IMR-90 (cell line): Measurements from ENCODE around the gene PAK6. TPM values are rescaled to one million over a fixed set of nuclear protein-coding genes. Genes with fewer than 3 reads are reported as not detected.

ENCODE experiments used
- ATAC-seq: fragments of 200-7000 bp; cut with Tn5 transposase; 2 replicates; pipeline ENCODE4 v1.9.1; 2020; ENCODE audit warnings: low read depth, mild to moderate bottlenecking, moderate library complexity
- BruUV-seq: library from RNA; stranded (reverse); fragments of 400-500 nt; replicated peaks from 2 replicates; lab custom pipeline; 2021; lab: Mats Ljungman, UMichigan
- CTCF ChIA-PET: fragments of 300-600 bp; formaldehyde crosslinking; extraction: SDS; loops from one replicate; lab custom pipeline; 2021; ENCODE audit warnings: antibody characterized with exemption; lab: Yijun Ruan, JAX
- POLR2A ChIA-PET: fragments of 300-600 bp; sonication (Branson Sonifier 250); formaldehyde crosslinking; loops from one replicate; lab custom pipeline; 2022; ENCODE audit warnings: antibody characterized with exemption; ENCODE audit not compliant: unreplicated experiment; lab: Charles Lee
- DNase-seq: peaks from one replicate; pipeline ENCODE4 v3.0.0; 2013
- H2AFZ ChIP-seq: replicated peaks from 2 replicates; pipeline ENCODE3; 2013; ENCODE audit warnings: low read length, mild to moderate bottlenecking; ENCODE audit not compliant: poor library complexity
- H2AK5ac ChIP-seq: 2 replicates; pipeline ENCODE4 v1.6.1; 2013; ENCODE audit warnings: low read depth, low read length, inconsistent platforms
- H2AK9ac ChIP-seq: replicated peaks from 2 replicates; pipeline ENCODE3; 2013; ENCODE audit warnings: mild to moderate bottlenecking, low read depth, low read length, moderate library complexity; ENCODE audit not compliant: poor library complexity
- H2BK120ac ChIP-seq: 2 replicates; pipeline ENCODE4 v1.6.1; 2013; ENCODE audit warnings: low read depth, low read length, inconsistent platforms
- H2BK15ac ChIP-seq: 3 replicates; pipeline ENCODE4 v1.6.1; 2013; ENCODE audit warnings: low read depth, low read length, inconsistent platforms
- H2BK20ac ChIP-seq: 2 replicates; pipeline ENCODE4 v1.6.1; 2013; ENCODE audit warnings: low read depth, mild to moderate bottlenecking, inconsistent platforms, low read length, moderate library complexity
- H2BK5ac ChIP-seq: 2 replicates; pipeline ENCODE4 v1.6.1; 2013; ENCODE audit warnings: mild to moderate bottlenecking, low read depth, low read length, inconsistent platforms; ENCODE audit not compliant: poor library complexity, severe bottlenecking
- H3K14ac ChIP-seq: replicated peaks from 2 replicates; pipeline ENCODE4 v1.6.1; 2013; ENCODE audit warnings: low read depth, low read length, inconsistent platforms
- H3K18ac ChIP-seq: 2 replicates; pipeline ENCODE4 v1.6.1; 2013; ENCODE audit warnings: low read depth, low read length, control low read depth
- H3K23ac ChIP-seq: 2 replicates; pipeline ENCODE4 v1.6.1; 2013; ENCODE audit warnings: low read depth, low read length, inconsistent platforms
- H3K27ac ChIP-seq: 2 replicates; pipeline ENCODE4 v1.5.1; 2013; ENCODE audit warnings: mild to moderate bottlenecking, control low read depth, low read length; ENCODE audit not compliant: insufficient read depth
- H3K27me3 ChIP-seq: 2 replicates; pipeline ENCODE4 v1.6.1; 2013; ENCODE audit warnings: low read length; ENCODE audit not compliant: control insufficient read depth, insufficient read depth
- H3K36me3 ChIP-seq: 2 replicates; pipeline ENCODE4 v1.6.1; 2013; ENCODE audit warnings: low read length, mixed read lengths; ENCODE audit not compliant: control insufficient read depth, insufficient read depth
- H3K4ac ChIP-seq: 2 replicates; pipeline ENCODE4 v1.6.1; 2013; ENCODE audit warnings: low read depth, low read length, inconsistent platforms
- H3K4me1 ChIP-seq: 2 replicates; pipeline ENCODE4 v1.6.1; 2013; ENCODE audit warnings: low read length, mixed read lengths; ENCODE audit not compliant: control insufficient read depth, insufficient read depth
- H3K4me2 ChIP-seq: 2 replicates; pipeline ENCODE4 v1.6.1; 2013; ENCODE audit warnings: low read depth, mild to moderate bottlenecking, control low read depth, low read length, moderate library complexity
- H3K4me3 ChIP-seq: 2 replicates; pipeline ENCODE4 v1.5.1; 2013; ENCODE audit warnings: low read depth, mild to moderate bottlenecking, control low read depth, low read length, moderate library complexity; ENCODE audit not compliant: insufficient read depth
- H3K56ac ChIP-seq: 2 replicates; pipeline ENCODE4 v1.6.1; 2013; ENCODE audit warnings: low read length, inconsistent platforms; ENCODE audit not compliant: insufficient read depth; ENCODE audit errors: extremely low read depth
- H3K79me1 ChIP-seq, 2 experiments: 2 replicates each; pipeline ENCODE4 v1.6.1; 2013; ENCODE audit warnings: low read length in 2 of 2, inconsistent platforms in 1 of 2, low read depth in 1 of 2
- H3K9ac ChIP-seq: 2 replicates; pipeline ENCODE4 v1.6.1; 2013; ENCODE audit warnings: low read depth, low read length, control low read depth
- H3K9me1 ChIP-seq: 2 replicates; pipeline ENCODE4 v1.6.1; 2013; ENCODE audit warnings: low read length, inconsistent platforms; ENCODE audit not compliant: insufficient read depth
- H3K9me3 ChIP-seq: 2 replicates; pipeline ENCODE4 v1.6.1; 2013; ENCODE audit warnings: low read length; ENCODE audit not compliant: control insufficient read depth, insufficient read depth
- H4K20me1 ChIP-seq: 2 replicates; pipeline ENCODE4 v1.6.1; 2013; ENCODE audit warnings: low read length, inconsistent platforms; ENCODE audit not compliant: insufficient read depth
- H4K5ac ChIP-seq: 2 replicates; pipeline ENCODE4 v1.6.1; 2013; ENCODE audit warnings: mild to moderate bottlenecking, low read depth, low read length, control low read depth
- H4K8ac ChIP-seq, 2 experiments: 2 replicates each; pipeline ENCODE4 v1.6.1; 2013; ENCODE audit warnings: low read depth in 2 of 2, low read length in 2 of 2, control low read depth in 1 of 2, inconsistent platforms in 1 of 2
- H4K91ac ChIP-seq: 2 replicates; pipeline ENCODE4 v1.6.1; 2013; ENCODE audit warnings: low read depth, low read length, inconsistent platforms; ENCODE audit not compliant: insufficient read depth
- CHD1 ChIP-seq: IDR thresholded peaks from 2 replicates; pipeline ENCODE4 v1.6.1; 2012; ENCODE audit warnings: low read depth, low read length, improper control_type of control experiment
- FOS ChIP-seq: fragments of 150-350 bp; IDR thresholded peaks from 2 replicates; pipeline ENCODE4 v1.6.1; 2016; ENCODE audit warnings: low read depth, low read length
- MAFK ChIP-seq: IDR thresholded peaks from 2 replicates; pipeline ENCODE4 v1.6.1; 2012; ENCODE audit warnings: low read depth, low read length, improper control_type of control experiment
- MAZ ChIP-seq: IDR thresholded peaks from 2 replicates; pipeline ENCODE4 v1.6.1; 2012; ENCODE audit warnings: low read depth, mild to moderate bottlenecking, low read length, improper control_type of control experiment, moderate library complexity, borderline replicate concordance
- POLR2A ChIP-seq: IDR thresholded peaks from 2 replicates; pipeline ENCODE4 v1.6.1; 2012; ENCODE audit warnings: mild to moderate bottlenecking, low read depth, low read length
- RAD21 ChIP-seq: IDR thresholded peaks from 2 replicates; pipeline ENCODE4 v1.6.1; 2012; ENCODE audit warnings: low read length, improper control_type of control experiment
- WGBS, 2 experiments: methylation state at CpG; one replicate each; pipeline versions ENCODE4 v1.1.5 to v1.1.7; 2013; ENCODE audit warnings: missing lambda C conversion rate in 2 of 2; ENCODE audit not compliant: insufficient read length in 1 of 2; ENCODE audit errors: extremely low coverage in 2 of 2; 5-methylcytosine and 5-hydroxymethylcytosine counted together
- dilution Hi-C: fragments of 300-500 bp; cut with HindIII; formaldehyde crosslinking; loops from one replicate; pipeline ENCODE4 v1.14.3; 2018; ENCODE audit warnings: low sequenced_read_pairs; ENCODE audit not compliant: unreplicated experiment
- in situ Hi-C: fragments of 300-500 bp; cut with MboI; formaldehyde crosslinking; loops from 3 replicates; pipeline ENCODE4 v1.14.3; 2019; ENCODE audit warnings: low sequenced_read_pairs, inconsistent platforms, mixed read lengths
- intact Hi-C: fragments of 100-400 bp; cut with micrococcal nuclease; formaldehyde crosslinking; loops from 2 replicates; pipeline ENCODE4 v1.10.0; 2022
- polyA plus RNA-seq, 3 experiments: library from polyadenylated mRNA; depleted of rRNA; stranded (reverse); fragments of >200 nt; gene quantifications; 2 replicates each; pipeline ENCODE4 v1.2.3, GENCODE V29; 2012; ENCODE audit warnings: low replicate concordance in 1 of 3
- total RNA-seq: library from RNA; depleted of rRNA; stranded (reverse); fragments of >200 nt; gene quantifications from 2 replicates; pipeline ENCODE4 v1.2.3, GENCODE V29; 2012
- TF ChIP-seq, protein P1 (sequence below): conservative IDR thresholded peaks from 2 replicates; pipeline ENCODE4 v1.5.1; 2012; ENCODE audit warnings: mild to moderate bottlenecking, low read depth, low read length, improper control_type of control experiment

Gene PAK6
- total and polyA plus RNA-seq, 2 of the 4 experiments (the other 2 are of a cell fraction) = 0.21 TPM; not detected in 1

DNA sequence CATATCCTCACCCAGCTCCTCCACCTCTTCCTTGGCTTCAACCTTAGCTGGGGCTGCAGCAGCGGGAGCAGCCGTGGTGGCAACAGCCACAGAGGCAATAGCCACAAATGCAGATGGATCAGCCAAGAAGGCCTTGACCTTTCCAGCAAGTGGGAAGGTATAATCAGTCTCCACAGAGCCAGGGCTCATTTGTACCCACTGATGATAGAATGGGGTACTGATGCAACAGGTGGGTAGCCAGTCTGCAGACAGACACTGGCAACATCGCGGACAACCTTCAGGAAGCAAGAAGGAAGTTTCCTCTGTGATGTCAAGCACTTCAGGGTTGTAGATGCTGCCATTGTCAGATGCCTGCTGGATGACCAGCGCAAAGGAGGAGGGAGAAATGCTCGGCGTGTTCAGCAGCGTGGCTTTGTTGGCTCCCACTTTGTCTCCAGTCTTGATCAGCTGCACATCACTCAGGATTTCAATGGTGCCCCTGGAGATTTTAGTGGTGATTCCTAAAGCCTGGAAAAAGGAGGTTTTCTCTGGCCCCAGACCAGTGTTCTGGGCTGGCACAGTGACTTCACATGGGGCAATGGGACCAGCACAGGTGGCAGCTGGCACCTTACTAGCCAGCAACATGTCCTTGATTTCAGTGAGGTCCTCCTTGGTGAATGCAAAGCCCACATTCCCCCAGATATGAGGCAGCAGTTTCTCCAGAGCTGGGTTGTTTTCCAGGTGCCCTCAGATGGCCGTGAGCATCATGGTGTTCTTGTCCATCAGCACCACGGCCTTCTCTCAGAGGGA is 73.7 kb downstream of the PAK6 start:
- Histone ChIP-seq H3K18ac (no peak overlapping the region), H2AFZ (no peak overlapping the region), H2AK9ac (no peak overlapping the region), H4K20me1 (no peaks in the 10 kb centered on the region), H3K79me1 (no peaks in the 10 kb centered on the region), H3K36me3 (no peaks in the 10 kb centered on the region), H3K27me3 (peaks cover 47% of the 10 kb centered on the region), H3K9ac (no peak overlapping the region), H3K9me3 (no peaks in the 10 kb centered on the region), H2BK15ac (no peak overlapping the region), H3K4me3 (no peak overlapping the region), H4K5ac (no peak overlapping the region), H3K4me2 (no peak overlapping the region), H4K8ac (no peak overlapping the region), H2BK5ac (no peak overlapping the region), H3K27ac (no peak overlapping the region), H2BK120ac (no peak overlapping the region), H2BK20ac (no peak overlapping the region), H3K14ac (no peak overlapping the region), H3K9me1 (no peaks in the 10 kb centered on the region), H3K23ac (no peak overlapping the region), H4K91ac (no peak overlapping the region), H2AK5ac (no peak overlapping the region), H3K56ac (no peak overlapping the region), H3K4me1 (peaks cover 2% of the 10 kb centered on the region; the same call in 1 of the 2 replicates), H3K4ac (no peak overlapping the region)
- BruUV-seq = no TSS peak
- in situ Hi-C loops = no loop called here
- POLR2A ChIA-PET = no interaction called here
- ATAC-seq = no peak
- TF ChIP-seq FOS = no peak
- TF ChIP-seq CHD1 = no peak
- TF ChIP-seq, protein P1, sequence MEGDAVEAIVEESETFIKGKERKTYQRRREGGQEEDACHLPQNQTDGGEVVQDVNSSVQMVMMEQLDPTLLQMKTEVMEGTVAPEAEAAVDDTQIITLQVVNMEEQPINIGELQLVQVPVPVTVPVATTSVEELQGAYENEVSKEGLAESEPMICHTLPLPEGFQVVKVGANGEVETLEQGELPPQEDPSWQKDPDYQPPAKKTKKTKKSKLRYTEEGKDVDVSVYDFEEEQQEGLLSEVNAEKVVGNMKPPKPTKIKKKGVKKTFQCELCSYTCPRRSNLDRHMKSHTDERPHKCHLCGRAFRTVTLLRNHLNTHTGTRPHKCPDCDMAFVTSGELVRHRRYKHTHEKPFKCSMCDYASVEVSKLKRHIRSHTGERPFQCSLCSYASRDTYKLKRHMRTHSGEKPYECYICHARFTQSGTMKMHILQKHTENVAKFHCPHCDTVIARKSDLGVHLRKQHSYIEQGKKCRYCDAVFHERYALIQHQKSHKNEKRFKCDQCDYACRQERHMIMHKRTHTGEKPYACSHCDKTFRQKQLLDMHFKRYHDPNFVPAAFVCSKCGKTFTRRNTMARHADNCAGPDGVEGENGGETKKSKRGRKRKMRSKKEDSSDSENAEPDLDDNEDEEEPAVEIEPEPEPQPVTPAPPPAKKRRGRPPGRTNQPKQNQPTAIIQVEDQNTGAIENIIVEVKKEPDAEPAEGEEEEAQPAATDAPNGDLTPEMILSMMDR = no peak
- TF ChIP-seq MAFK = no peak
- no peak for TF ChIP-seq MAZ
- no peak for TF ChIP-seq RAD21
- TF ChIP-seq POLR2A = no peak
- WGBS, 2 experiments = 53% methylated on average over 3 of the region's 10 CpGs; no CpG with 5 or more reads in 1 of the 2 experiments
- DNase-seq = no peak
- CTCF ChIA-PET = no interaction called here
- dilution Hi-C loops = no loop called here
- intact Hi-C loops = no loop called here
